ENCODE data around the gene BLTP2.

Gene BLTP2

GRCh38 chr17:28598799-28599310, 46.1 kb downstream of the BLTP2 start, which contains the start of gene SPAG5:
SPAG5 (minus strand) TSS chr17:28599025; CDS start chr17:28598946, 79 bp downstream.
- peak; percentile 64 for DNase-seq (ENCODE audit: low read depth, low spot score)

- DNase-seq (ENCODE audit: low read depth, low spot score), result no peak
Measured at GRCh38 chr17:28598389-28598788, 46.6 kb downstream of the BLTP2 start.

- DNase-seq (ENCODE audit: low read depth, low spot score), result no peak
Measured at GRCh38 chr17:28597606-28598383, 47.2 kb downstream of the BLTP2 start.
